HepG2 (cell line): Measurements from ENCODE around the gene KCNG4. TPM values are rescaled to one million over a fixed set of nuclear protein-coding genes. Genes with fewer than 3 reads are reported as not detected.

Experiments
- ATF4 ChIP-seq, 2 experiments: fragments of 450-650 bp in 1 of 2; sonication (generic) in 1 of 2; formaldehyde crosslinking; IDR thresholded peaks; 2 replicates each; pipeline versions ENCODE4 v1.5.0 to v1.8.0; 2020 to 2022; ENCODE audit warnings: mild to moderate bottlenecking in 1 of 2, missing genetic modification reagents in 1 of 2
- DR1 ChIP-seq: sonication (generic); formaldehyde crosslinking; IDR thresholded peaks from 2 replicates; pipeline ENCODE4 v1.8.0; 2021; ENCODE audit warnings: mild to moderate bottlenecking, missing genetic modification reagents, inconsistent platforms
- NCOR1 ChIP-seq: fragments of 200-600 bp; sonication (generic); IDR thresholded peaks from 2 replicates; pipeline ENCODE4 v1.7.0; 2017; ENCODE audit warnings: antibody characterized with exemption, low read length, borderline replicate concordance
- NFKB2 ChIP-seq: sonication (generic); formaldehyde crosslinking; IDR thresholded peaks from 2 replicates; pipeline ENCODE4 v1.4.0; 2020; ENCODE audit warnings: missing genetic modification reagents, borderline replicate concordance
- PPARG ChIP-seq: conservative IDR thresholded peaks from 2 replicates; pipeline ENCODE4 v1.6.1; 2016; ENCODE audit warnings: missing biosample characterization, missing genetic modification reagents
- SNAPC2 ChIP-seq: sonication (generic); formaldehyde crosslinking; IDR thresholded peaks from 2 replicates; pipeline ENCODE4 v1.8.1; 2022; ENCODE audit warnings: mild to moderate bottlenecking, missing genetic modification reagents
- TBX2 ChIP-seq: sonication (generic); formaldehyde crosslinking; IDR thresholded peaks from 2 replicates; pipeline ENCODE4 v1.5.0; 2020; ENCODE audit warnings: missing genetic modification reagents, mild to moderate bottlenecking, borderline replicate concordance
- ZFP90 ChIP-seq: sonication (generic); formaldehyde crosslinking; IDR thresholded peaks from 2 replicates; pipeline ENCODE4 v1.8.0; 2022; ENCODE audit warnings: missing genetic modification reagents, mild to moderate bottlenecking, inconsistent platforms, borderline replicate concordance
- ZMYM4 ChIP-seq: sonication (generic); formaldehyde crosslinking; IDR thresholded peaks from 2 replicates; pipeline ENCODE4 v1.8.1; 2023; ENCODE audit warnings: mild to moderate bottlenecking, missing genetic modification reagents
- ZNF296 ChIP-seq: sonication (generic); formaldehyde crosslinking; conservative IDR thresholded peaks from 2 replicates; pipeline ENCODE4 v1.5.0; 2020; ENCODE audit warnings: mild to moderate bottlenecking, missing genetic modification reagents
- ZNF879 ChIP-seq: sonication (generic); formaldehyde crosslinking; IDR thresholded peaks from 2 replicates; pipeline ENCODE4 v1.8.1; 2023; ENCODE audit warnings: missing genetic modification reagents
- polyA plus RNA-seq, 8 experiments: library from polyadenylated mRNA; depleted of rRNA in 3 of 8; stranded (reverse) in 7 of 8; unstranded in 1 of 8; fragments of >200 nt; fragmentation: Illumina TruSeq in 4 of 8; extraction: Trizol in 4 of 8; gene quantifications; 2 replicates each; pipeline versions ENCODE4 v1.2.1 to v1.2.3, GENCODE V29; 2011 to 2016; ENCODE audit warnings: low read depth in 4 of 8, missing spikeins in 1 of 8, mixed read lengths in 1 of 8; ENCODE audit not compliant: insufficient read depth in 1 of 8
- total RNA-seq, 5 experiments: library from RNA; depleted of rRNA; stranded (reverse); fragments of >200 nt; fragmentation: Illumina TruSeq; extraction: Trizol; gene quantifications; 2 replicates each; pipeline ENCODE4 v1.2.3, GENCODE V29; 2016; ENCODE audit warnings: low read depth in 1 of 5
- TF ChIP-seq, protein P1 (sequence below): sonication (generic); formaldehyde crosslinking; IDR thresholded peaks from 2 replicates; pipeline ENCODE4 v1.4.0; 2020; ENCODE audit warnings: missing genetic modification reagents
- TF ChIP-seq, protein P2 (sequence below): sonication (generic); formaldehyde crosslinking; IDR thresholded peaks from 2 replicates; pipeline ENCODE4 v1.4.0; 2020; ENCODE audit warnings: mild to moderate bottlenecking, missing genetic modification reagents
- TF ChIP-seq, protein P3 (sequence below): sonication (generic); formaldehyde crosslinking; IDR thresholded peaks from 2 replicates; pipeline ENCODE4 v1.5.1; 2020; ENCODE audit warnings: missing genetic modification reagents, mild to moderate bottlenecking, borderline replicate concordance

The KCNG4 gene
- total and polyA plus RNA-seq, 2 of the 13 experiments (the other 11 are each of a cell fraction or from before 2014, with no cell fraction given) = not detected

DNA sequence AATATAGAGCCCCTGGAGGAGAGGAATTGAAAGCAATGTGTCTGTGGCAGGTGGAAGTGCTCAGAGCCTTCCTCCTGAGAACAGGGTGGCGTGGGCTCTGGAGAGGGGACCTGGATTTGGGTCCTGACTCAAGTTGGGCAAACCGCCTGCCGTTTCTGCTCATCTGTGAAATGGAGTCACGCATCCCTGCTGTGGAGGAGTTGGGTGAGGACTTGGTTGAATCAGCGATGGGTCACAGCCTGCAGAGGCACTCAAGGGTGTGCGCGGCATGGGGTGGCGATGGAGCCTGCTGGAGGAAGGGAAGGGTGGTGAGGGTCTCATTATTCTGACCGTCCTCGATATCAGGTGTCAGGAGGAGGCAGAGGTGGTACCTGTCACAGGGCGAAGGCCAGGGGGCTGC, 45.8 kb downstream of the KCNG4 start (continued):
- TF ChIP-seq, protein P1, sequence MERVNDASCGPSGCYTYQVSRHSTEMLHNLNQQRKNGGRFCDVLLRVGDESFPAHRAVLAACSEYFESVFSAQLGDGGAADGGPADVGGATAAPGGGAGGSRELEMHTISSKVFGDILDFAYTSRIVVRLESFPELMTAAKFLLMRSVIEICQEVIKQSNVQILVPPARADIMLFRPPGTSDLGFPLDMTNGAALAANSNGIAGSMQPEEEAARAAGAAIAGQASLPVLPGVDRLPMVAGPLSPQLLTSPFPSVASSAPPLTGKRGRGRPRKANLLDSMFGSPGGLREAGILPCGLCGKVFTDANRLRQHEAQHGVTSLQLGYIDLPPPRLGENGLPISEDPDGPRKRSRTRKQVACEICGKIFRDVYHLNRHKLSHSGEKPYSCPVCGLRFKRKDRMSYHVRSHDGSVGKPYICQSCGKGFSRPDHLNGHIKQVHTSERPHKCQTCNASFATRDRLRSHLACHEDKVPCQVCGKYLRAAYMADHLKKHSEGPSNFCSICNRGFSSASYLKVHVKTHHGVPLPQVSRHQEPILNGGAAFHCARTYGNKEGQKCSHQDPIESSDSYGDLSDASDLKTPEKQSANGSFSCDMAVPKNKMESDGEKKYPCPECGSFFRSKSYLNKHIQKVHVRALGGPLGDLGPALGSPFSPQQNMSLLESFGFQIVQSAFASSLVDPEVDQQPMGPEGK = no peak
- TF ChIP-seq ZNF879 = no peak
- TF ChIP-seq ZMYM4 (CRISPR knock-in tag) = no peak
- no peak for TF ChIP-seq DR1 (CRISPR knock-in tag)
- TF ChIP-seq NFKB2 (CRISPR knock-in tag) = no peak
- TF ChIP-seq ATF4 (CRISPR knock-in tag; IDR thresholded peaks at IDR 0.05) = no peak
- no peak for TF ChIP-seq PPARG (CRISPR knock-in tag)
- TF ChIP-seq ZFP90 (CRISPR knock-in tag) = no peak
- TF ChIP-seq TBX2 (CRISPR knock-in tag) = no peak
- TF ChIP-seq, protein P2, sequence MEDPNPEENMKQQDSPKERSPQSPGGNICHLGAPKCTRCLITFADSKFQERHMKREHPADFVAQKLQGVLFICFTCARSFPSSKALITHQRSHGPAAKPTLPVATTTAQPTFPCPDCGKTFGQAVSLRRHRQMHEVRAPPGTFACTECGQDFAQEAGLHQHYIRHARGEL = no peak
- TF ChIP-seq, protein P3, sequence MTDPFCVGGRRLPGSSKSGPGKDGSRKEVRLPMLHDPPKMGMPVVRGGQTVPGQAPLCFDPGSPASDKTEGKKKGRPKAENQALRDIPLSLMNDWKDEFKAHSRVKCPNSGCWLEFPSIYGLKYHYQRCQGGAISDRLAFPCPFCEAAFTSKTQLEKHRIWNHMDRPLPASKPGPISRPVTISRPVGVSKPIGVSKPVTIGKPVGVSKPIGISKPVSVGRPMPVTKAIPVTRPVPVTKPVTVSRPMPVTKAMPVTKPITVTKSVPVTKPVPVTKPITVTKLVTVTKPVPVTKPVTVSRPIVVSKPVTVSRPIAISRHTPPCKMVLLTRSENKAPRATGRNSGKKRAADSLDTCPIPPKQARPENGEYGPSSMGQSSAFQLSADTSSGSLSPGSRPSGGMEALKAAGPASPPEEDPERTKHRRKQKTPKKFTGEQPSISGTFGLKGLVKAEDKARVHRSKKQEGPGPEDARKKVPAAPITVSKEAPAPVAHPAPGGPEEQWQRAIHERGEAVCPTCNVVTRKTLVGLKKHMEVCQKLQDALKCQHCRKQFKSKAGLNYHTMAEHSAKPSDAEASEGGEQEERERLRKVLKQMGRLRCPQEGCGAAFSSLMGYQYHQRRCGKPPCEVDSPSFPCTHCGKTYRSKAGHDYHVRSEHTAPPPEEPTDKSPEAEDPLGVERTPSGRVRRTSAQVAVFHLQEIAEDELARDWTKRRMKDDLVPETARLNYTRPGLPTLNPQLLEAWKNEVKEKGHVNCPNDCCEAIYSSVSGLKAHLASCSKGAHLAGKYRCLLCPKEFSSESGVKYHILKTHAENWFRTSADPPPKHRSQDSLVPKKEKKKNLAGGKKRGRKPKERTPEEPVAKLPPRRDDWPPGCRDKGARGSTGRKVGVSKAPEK (CRISPR knock-in tag) = no peak
- no peak for TF ChIP-seq ZNF296 (CRISPR knock-in tag)
- TF ChIP-seq NCOR1 = no peak
- TF ChIP-seq SNAPC2 (CRISPR knock-in tag) = no peak
